ENCODE results near the gene RPL39. TPM values are rescaled to one million over a fixed set of nuclear protein-coding genes. Genes with fewer than 3 reads are reported as not detected.
A peak's percentile ranks its signal among the peaks of the same experiment; 100 is the strongest.

Gene RPL39
- total and polyA plus RNA-seq, 2 of the 8 experiments (the other 6 are each of a cell fraction or from before 2014, with no cell fraction given): 1,942 to 2,394 TPM

DNA sequence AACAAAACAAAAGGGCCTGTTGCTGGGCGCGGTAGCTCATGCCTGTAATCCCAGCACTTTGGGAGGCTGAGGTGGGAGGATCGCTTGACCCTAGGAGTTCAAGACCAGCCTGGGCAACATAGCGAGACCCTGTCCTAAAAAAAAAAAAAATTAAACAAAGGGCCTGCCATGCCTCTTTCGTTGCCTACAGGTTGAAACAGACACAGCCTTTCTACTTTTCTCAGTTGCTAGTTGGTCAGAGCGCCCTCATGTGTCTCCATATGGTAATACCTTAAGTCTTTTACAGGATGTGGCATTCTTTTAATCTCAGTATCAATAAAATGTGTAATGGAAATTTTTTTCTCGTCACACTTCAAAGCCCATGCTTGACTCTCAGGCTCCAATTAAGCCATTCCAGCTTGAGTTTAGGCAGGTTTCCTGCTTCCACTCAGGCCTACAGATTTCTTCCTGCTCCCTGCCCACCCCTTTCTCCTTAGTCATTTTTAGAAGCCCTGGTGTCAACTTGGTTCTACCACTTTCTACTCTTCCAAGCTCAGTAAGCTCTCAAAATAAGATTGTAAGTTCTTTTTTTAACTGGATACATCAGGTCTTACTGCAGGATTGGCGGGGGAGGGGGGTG, 37.7 kb downstream of the RPL39 start:
- H4K20me1 ChIP-seq (replicated peaks in 1 of 2; ENCODE audit: control insufficient read depth in 1 of 2, insufficient read depth in 2 of 2, low read length in 2 of 2): no peaks in the 10 kb centered on the region
- no peak overlapping the region for H2AFZ ChIP-seq (ENCODE audit: low read length)
- H2AK5ac ChIP-seq (ENCODE audit: low read depth, low read length): no peak overlapping the region
- WGBS, 2 experiments (ENCODE audit: extremely low coverage in 1 of 2, insufficient coverage in 1 of 2, insufficient read length in 1 of 2, insufficient replicate concordance in 2 of 2, low coverage in 1 of 2, low lambda C conversion rate in 2 of 2, missing lambda C conversion rate in 1 of 2): 68% methylated on average over 6 of the region's 8 CpGs; no CpG with 5 or more reads in 1 of the 2 experiments
- FAIRE-seq (peak; percentile 89), DNase-seq (ENCODE audit: low read depth in 1 of 2, low spot score in 2 of 2) (no peak)
- no peak overlapping the region for H3K4ac ChIP-seq (replicated peaks; ENCODE audit: insufficient read length, low read depth, low read length)
- H4K91ac ChIP-seq (replicated peaks; ENCODE audit: insufficient read length, low read length): no peak overlapping the region
- H2BK15ac ChIP-seq (ENCODE audit: low read length): no peak overlapping the region
- no peak overlapping the region for H3K14ac ChIP-seq (ENCODE audit: insufficient read length)
- H4K8ac ChIP-seq (ENCODE audit: extremely low read depth, insufficient read depth, low read length): no peak overlapping the region
- no peak overlapping the region for H3K4me3 ChIP-seq (ENCODE audit: extremely low read depth in 1 of 4, insufficient read depth in 2 of 4, low read depth in 3 of 4, low read length in 4 of 4)
- no peak overlapping the region for H2BK120ac ChIP-seq (replicated peaks; ENCODE audit: low read depth, low read length)
- no peaks in the 10 kb centered on the region for H3K79me2 ChIP-seq (ENCODE audit: control insufficient read depth in 1 of 2, insufficient read depth in 2 of 2, low read length in 2 of 2)
- no peak overlapping the region for H3K23ac ChIP-seq (ENCODE audit: insufficient read length)
- no peak overlapping the region for H4K5ac ChIP-seq (ENCODE audit: insufficient read length, low read depth, low read length)
- no peak overlapping the region for H2BK12ac ChIP-seq (ENCODE audit: low read depth, low read length)
- CTCF ChIA-PET (ENCODE audit: partially characterized antibody): interaction anchor here (0.6 to 3.8 kb wide), 13 partner anchors 9 to 273 kb away, joined by 3 to 20 read pairs (median 4); no protein-coding TSS in a partner anchor
- no peak overlapping the region for H2BK20ac ChIP-seq (ENCODE audit: low read length)
- no peak overlapping the region for H3K9ac ChIP-seq (replicated peaks in 1 of 4; ENCODE audit: extremely low read depth in 1 of 4, low read depth in 3 of 4, low read length in 3 of 4)
- H3K18ac ChIP-seq (ENCODE audit: extremely low read depth, low read length): no peak overlapping the region; the same call in 1 of the 2 replicates
- POLR2A ChIA-PET (ENCODE audit: partially characterized antibody): interaction anchor here (1.2 kb wide), 1 partner anchor 31 kb away, joined by 3 read pairs; no protein-coding TSS in a partner anchor
- H3K56ac ChIP-seq (replicated peaks; ENCODE audit: insufficient read length, low read depth, low read length): no peak overlapping the region
- no peak overlapping the region for H2BK5ac ChIP-seq (ENCODE audit: low read depth, low read length)
- H3K27ac ChIP-seq (ENCODE audit: low read depth, low read length): no peak overlapping the region
- TF ChIP-seq HDAC6 (IDR thresholded peaks at IDR 0.05; ENCODE audit: low read depth, low read length): no peak
- TF ChIP-seq, protein P1, sequence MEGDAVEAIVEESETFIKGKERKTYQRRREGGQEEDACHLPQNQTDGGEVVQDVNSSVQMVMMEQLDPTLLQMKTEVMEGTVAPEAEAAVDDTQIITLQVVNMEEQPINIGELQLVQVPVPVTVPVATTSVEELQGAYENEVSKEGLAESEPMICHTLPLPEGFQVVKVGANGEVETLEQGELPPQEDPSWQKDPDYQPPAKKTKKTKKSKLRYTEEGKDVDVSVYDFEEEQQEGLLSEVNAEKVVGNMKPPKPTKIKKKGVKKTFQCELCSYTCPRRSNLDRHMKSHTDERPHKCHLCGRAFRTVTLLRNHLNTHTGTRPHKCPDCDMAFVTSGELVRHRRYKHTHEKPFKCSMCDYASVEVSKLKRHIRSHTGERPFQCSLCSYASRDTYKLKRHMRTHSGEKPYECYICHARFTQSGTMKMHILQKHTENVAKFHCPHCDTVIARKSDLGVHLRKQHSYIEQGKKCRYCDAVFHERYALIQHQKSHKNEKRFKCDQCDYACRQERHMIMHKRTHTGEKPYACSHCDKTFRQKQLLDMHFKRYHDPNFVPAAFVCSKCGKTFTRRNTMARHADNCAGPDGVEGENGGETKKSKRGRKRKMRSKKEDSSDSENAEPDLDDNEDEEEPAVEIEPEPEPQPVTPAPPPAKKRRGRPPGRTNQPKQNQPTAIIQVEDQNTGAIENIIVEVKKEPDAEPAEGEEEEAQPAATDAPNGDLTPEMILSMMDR (IDR thresholded peaks at IDR 0.05; ENCODE audit: control extremely low read depth in 1 of 3, insufficient read depth in 1 of 3, low read depth in 1 of 3, low read length in 3 of 3): peak in 2 of 3 experiments; percentile 54 to 55; a peak in 3 of 4 replicates
- TF ChIP-seq RAD21 (IDR thresholded peaks at IDR 0.05 in 1 of 2, conservative IDR thresholded peaks at IDR 0.05 in 1 of 2; ENCODE audit: low read depth in 2 of 2, low read length in 2 of 2): peak; percentile 39 to 60
- no peaks in the 10 kb centered on the region for H3K79me1 ChIP-seq (ENCODE audit: low read depth, low read length)
- 0 out of 7 replicates have a peak, but pooled peaks cover 0 to under 1% (median 0%) of the 10 kb centered on the region in 4 experiments for H3K27me3 ChIP-seq (replicated peaks in 1 of 4; ENCODE audit: control insufficient read depth in 3 of 4, extremely low read depth in 1 of 4, insufficient read depth in 3 of 4, low read length in 3 of 4)
- H3K9me3 ChIP-seq (ENCODE audit: insufficient read depth in 2 of 2, low read depth in 1 of 2, low read length in 1 of 2): no peaks in the 10 kb centered on the region
- peaks cover 4 to 16% (median 12%) of the 10 kb centered on the region in 4 experiments; a peak in 5 of 7 replicates for H3K4me1 ChIP-seq (replicated peaks in 1 of 4; ENCODE audit: control insufficient read depth in 3 of 4, insufficient read depth in 4 of 4, low read length in 3 of 4)
- H3K23me2 ChIP-seq (ENCODE audit: low read depth, low read length): peaks cover 6% of the 10 kb centered on the region; the same call in 1 of the 2 replicates
- no peaks in the 10 kb centered on the region for H3K36me3 ChIP-seq (ENCODE audit: control insufficient read depth in 2 of 4, insufficient read depth in 4 of 4, low read length in 3 of 4)
- H3K4me2 ChIP-seq (ENCODE audit: insufficient read depth in 1 of 2, low read depth in 2 of 2, low read length in 2 of 2): no peak overlapping the region
